Measurements from ENCODE around the gene GDPD5.

GDPD5 gene

DNA sequence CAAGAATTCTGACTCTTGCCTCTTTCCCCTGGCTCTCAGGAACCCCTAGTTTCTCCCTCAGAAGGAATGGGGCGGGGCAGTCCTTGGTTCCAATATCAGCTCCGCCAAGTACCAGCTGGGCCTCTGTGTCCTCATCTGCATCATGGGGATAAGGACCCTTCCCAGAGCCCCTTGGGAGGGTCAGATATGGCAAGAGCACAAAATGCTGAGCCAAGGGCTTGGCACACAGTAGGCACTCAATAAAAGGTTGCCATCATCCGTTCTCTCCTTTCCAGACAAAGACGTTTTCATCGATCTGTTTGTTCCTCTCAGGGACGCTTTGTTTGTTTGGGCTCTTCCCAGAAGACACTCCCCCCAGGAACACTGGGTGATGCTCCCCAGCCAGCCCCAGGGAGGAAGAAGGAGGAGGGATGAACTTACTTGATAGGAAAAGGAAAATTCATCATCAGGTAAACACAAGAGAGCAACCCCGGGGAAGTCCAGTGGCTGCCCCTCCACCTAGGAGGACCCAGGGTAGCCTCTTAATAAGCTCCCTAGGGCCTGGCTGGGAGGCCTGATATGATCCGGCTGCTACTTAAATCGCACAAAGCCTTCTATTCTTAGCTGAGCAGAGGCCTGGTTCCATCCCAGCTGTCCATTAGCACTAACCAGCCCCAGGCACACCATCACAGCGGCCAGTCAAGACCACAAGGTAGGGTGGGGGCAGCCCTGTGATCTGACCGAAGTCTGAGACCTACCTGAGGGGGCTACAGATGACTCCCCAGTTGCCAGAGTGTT lies 19.6 kb downstream of the GDPD5 start:
- no peak overlapping the region for H3K27ac ChIP-seq
- no peaks in the 10 kb centered on the region for H4K20me1 ChIP-seq (ENCODE audit: insufficient read depth)
- no peak overlapping the region for H3K9ac ChIP-seq
- H2AFZ ChIP-seq (ENCODE audit: low read depth): no peak overlapping the region
- H3K4me2 ChIP-seq: no peak overlapping the region
- H3K36me3 ChIP-seq (ENCODE audit: insufficient read depth): no peaks in the 10 kb centered on the region
- no peaks in the 10 kb centered on the region for H3K4me1 ChIP-seq (ENCODE audit: low read depth, poor library complexity, severe bottlenecking)
- no peaks in the 10 kb centered on the region for H3K27me3 ChIP-seq (ENCODE audit: insufficient read depth, low read depth)
- no peak overlapping the region for H3K4me3 ChIP-seq (IDR thresholded peaks at IDR 0.05; ENCODE audit: insufficient read depth, low read depth, low read length)
- TF ChIP-seq, protein P1, sequence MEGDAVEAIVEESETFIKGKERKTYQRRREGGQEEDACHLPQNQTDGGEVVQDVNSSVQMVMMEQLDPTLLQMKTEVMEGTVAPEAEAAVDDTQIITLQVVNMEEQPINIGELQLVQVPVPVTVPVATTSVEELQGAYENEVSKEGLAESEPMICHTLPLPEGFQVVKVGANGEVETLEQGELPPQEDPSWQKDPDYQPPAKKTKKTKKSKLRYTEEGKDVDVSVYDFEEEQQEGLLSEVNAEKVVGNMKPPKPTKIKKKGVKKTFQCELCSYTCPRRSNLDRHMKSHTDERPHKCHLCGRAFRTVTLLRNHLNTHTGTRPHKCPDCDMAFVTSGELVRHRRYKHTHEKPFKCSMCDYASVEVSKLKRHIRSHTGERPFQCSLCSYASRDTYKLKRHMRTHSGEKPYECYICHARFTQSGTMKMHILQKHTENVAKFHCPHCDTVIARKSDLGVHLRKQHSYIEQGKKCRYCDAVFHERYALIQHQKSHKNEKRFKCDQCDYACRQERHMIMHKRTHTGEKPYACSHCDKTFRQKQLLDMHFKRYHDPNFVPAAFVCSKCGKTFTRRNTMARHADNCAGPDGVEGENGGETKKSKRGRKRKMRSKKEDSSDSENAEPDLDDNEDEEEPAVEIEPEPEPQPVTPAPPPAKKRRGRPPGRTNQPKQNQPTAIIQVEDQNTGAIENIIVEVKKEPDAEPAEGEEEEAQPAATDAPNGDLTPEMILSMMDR (conservative IDR thresholded peaks at IDR 0.05; ENCODE audit: low read depth, low read length): no peak
- no peaks in the 10 kb centered on the region for H3K79me2 ChIP-seq (ENCODE audit: insufficient read depth, low read depth)

DNA sequence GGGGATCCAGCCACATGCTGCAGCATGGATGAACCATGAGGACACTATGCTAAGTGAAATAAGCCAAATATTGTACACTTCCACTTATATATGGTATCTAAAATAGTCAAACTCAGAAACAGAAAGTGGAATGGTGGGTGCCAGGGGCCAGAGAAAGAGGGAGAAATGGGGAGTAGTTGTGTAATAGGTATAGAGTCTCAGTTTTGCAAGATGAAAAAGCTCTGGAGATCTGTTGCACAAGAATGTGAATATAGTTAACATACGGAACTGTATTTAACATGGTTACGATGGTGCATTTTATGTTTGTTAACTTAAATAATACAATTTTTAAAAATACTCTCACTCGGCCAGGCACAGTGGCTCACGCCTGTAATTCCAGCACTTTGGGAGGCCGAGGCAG lies 21.2 kb downstream of the GDPD5 start:
- Histone ChIP-seq H3K27me3 (ENCODE audit: insufficient read depth, low read depth) (no peaks in the 10 kb centered on the region), H3K27ac (no peak overlapping the region), H3K36me3 (ENCODE audit: insufficient read depth) (no peaks in the 10 kb centered on the region), H4K20me1 (ENCODE audit: insufficient read depth) (no peaks in the 10 kb centered on the region), H3K79me2 (ENCODE audit: insufficient read depth, low read depth) (no peaks in the 10 kb centered on the region), H3K4me2 (no peak overlapping the region), H3K4me1 (ENCODE audit: low read depth, poor library complexity, severe bottlenecking) (no peaks in the 10 kb centered on the region), H2AFZ (ENCODE audit: low read depth) (no peak overlapping the region), H3K4me3 (IDR thresholded peaks at IDR 0.05; ENCODE audit: insufficient read depth, low read depth, low read length) (no peak overlapping the region), H3K9ac (no peak overlapping the region)
- TF ChIP-seq, protein P1 (conservative IDR thresholded peaks at IDR 0.05; ENCODE audit: low read depth, low read length): no peak

DNA sequence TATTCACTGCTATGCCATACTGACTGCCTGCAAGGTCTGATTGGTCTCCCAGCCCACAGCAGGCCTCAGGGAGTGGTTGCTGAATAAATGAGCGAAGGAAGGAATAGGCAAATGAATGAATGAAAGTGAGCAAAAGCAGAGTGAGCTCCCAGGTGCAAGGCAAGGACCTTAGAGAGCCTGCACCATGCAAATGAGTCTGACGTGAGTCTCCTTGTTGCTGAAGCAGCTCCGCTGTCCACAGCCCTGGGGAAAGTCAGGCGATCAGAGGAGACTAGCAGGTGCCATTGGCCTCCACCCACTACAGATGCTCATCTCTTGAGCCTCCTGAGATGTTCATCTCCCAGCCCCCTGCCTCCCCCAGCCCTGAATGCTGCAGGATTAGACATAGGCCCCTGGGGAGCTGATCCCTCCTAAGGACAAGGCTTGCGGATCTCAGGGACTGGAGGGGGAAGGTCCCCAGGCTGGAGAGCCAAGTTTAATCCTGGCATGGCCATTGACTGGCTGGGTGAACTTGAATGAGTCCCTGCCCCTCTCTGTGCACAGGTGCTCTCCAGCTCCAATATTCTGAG lies 22.1 kb downstream of the GDPD5 start:
- H3K36me3 ChIP-seq (ENCODE audit: insufficient read depth): no peaks in the 10 kb centered on the region
- H4K20me1 ChIP-seq (ENCODE audit: insufficient read depth): no peaks in the 10 kb centered on the region
- H3K27ac ChIP-seq: no peak overlapping the region
- H3K4me1 ChIP-seq (ENCODE audit: low read depth, poor library complexity, severe bottlenecking): no peaks in the 10 kb centered on the region
- H2AFZ ChIP-seq (ENCODE audit: low read depth): no peak overlapping the region
- TF ChIP-seq, protein P1 (conservative IDR thresholded peaks at IDR 0.05; ENCODE audit: low read depth, low read length): no peak
- H3K9ac ChIP-seq: no peak overlapping the region
- H3K4me2 ChIP-seq: no peak overlapping the region
- no peak overlapping the region for H3K4me3 ChIP-seq (IDR thresholded peaks at IDR 0.05; ENCODE audit: insufficient read depth, low read depth, low read length)
- no peaks in the 10 kb centered on the region for H3K79me2 ChIP-seq (ENCODE audit: insufficient read depth, low read depth)
- no peaks in the 10 kb centered on the region for H3K27me3 ChIP-seq (ENCODE audit: insufficient read depth, low read depth)

DNA sequence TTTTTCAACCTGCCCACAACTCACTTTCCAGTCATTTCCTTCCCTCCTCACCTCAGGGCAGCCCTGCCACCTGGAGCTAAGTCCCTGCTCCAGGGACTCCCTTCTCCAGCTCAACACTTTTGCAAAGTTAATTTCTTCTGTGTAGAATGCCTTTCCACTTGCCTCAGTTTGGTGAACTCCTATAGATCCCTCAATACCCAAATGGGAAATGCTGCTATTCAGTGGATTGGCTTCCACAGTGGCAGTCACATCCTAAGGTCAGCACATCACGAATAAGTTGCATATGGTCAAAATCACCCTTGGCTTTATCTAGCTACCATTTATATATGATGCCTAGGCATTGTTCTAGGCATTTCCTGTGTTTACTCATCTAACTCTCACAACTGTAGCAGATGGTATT lies 23.6 kb downstream of the GDPD5 start:
- TF ChIP-seq, protein P1 (conservative IDR thresholded peaks at IDR 0.05; ENCODE audit: low read depth, low read length): no peak
- Histone ChIP-seq H3K36me3 (ENCODE audit: insufficient read depth) (no peaks in the 10 kb centered on the region), H3K27ac (no peak overlapping the region), H3K4me1 (ENCODE audit: low read depth, poor library complexity, severe bottlenecking) (no peaks in the 10 kb centered on the region), H2AFZ (ENCODE audit: low read depth) (no peak overlapping the region), H3K9ac (no peak overlapping the region), H3K79me2 (ENCODE audit: insufficient read depth, low read depth) (no peaks in the 10 kb centered on the region), H3K27me3 (ENCODE audit: insufficient read depth, low read depth) (no peaks in the 10 kb centered on the region), H4K20me1 (ENCODE audit: insufficient read depth) (no peaks in the 10 kb centered on the region), H3K4me2 (no peak overlapping the region), H3K4me3 (IDR thresholded peaks at IDR 0.05; ENCODE audit: insufficient read depth, low read depth, low read length) (no peak overlapping the region)

Measured in KMS-11 (cell line).